Endodermal cell (in vitro differentiated cells): ENCODE measurements around the gene SYNE2. TPM values are rescaled to one million over a fixed set of nuclear protein-coding genes. Genes with fewer than 3 reads are reported as not detected.
"Not testable (repeated sequence)": the region's sequence is repeated elsewhere in the genome, so short reads cannot be mapped to it uniquely, and the experiment has no call there.

Source experiments
- DNase-seq: peaks from one replicate; pipeline ENCODE4 v3.0.0-alpha.2; 2017
- H3K27ac ChIP-seq: 2 replicates; pipeline ENCODE4 v1.5.1; 2013; ENCODE audit warnings: mild to moderate bottlenecking, low read depth, low read length, moderate library complexity
- H3K27me3 ChIP-seq: 2 replicates; pipeline ENCODE4 v1.6.1; 2013; ENCODE audit warnings: mild to moderate bottlenecking, low read length, moderate library complexity; ENCODE audit not compliant: insufficient read depth, control insufficient read depth, poor library complexity, severe bottlenecking
- H3K36me3 ChIP-seq: 2 replicates; pipeline ENCODE4 v1.7.0; 2013; ENCODE audit warnings: mild to moderate bottlenecking, low read length, moderate library complexity; ENCODE audit not compliant: control insufficient read depth, insufficient read depth
- H3K4me1 ChIP-seq: one replicate; pipeline ENCODE4 v1.7.0; 2013; ENCODE audit warnings: low read length; ENCODE audit not compliant: control insufficient read depth, insufficient read depth
- H3K4me3 ChIP-seq: 2 replicates; pipeline ENCODE4 v1.5.1; 2013; ENCODE audit warnings: mild to moderate bottlenecking, low read length, moderate library complexity
- H3K9ac ChIP-seq: 2 replicates; pipeline ENCODE4 v1.6.1; 2013; ENCODE audit warnings: mild to moderate bottlenecking, low read length, moderate library complexity; ENCODE audit not compliant: poor library complexity, severe bottlenecking; ENCODE audit errors: extremely low read depth
- H3K9me3 ChIP-seq: 2 replicates; pipeline ENCODE4 v1.6.1; 2013; ENCODE audit warnings: mild to moderate bottlenecking, low read length, moderate library complexity; ENCODE audit not compliant: control insufficient read depth
- H3K27ac Mint-ChIP-seq: 2 replicates; pipeline ENCODE4 v1.8.0; 2020; ENCODE audit warnings: mixed read lengths
- H3K27me3 Mint-ChIP-seq: 2 replicates; pipeline ENCODE4 v1.8.0; 2021; ENCODE audit warnings: mild to moderate bottlenecking, mixed read lengths; ENCODE audit not compliant: insufficient read depth
- H3K36me3 Mint-ChIP-seq: 2 replicates; pipeline ENCODE4 v1.8.0; 2020; ENCODE audit warnings: low read depth, mixed read lengths
- H3K4me1 Mint-ChIP-seq: 2 replicates; pipeline ENCODE4 v1.8.0; 2020; ENCODE audit warnings: mixed read lengths
- H3K4me3 Mint-ChIP-seq: 2 replicates; pipeline ENCODE4 v1.8.0; 2020; ENCODE audit warnings: mild to moderate bottlenecking, moderate library complexity, mixed read lengths
- H3K9me3 Mint-ChIP-seq: 2 replicates; pipeline ENCODE4 v1.8.0; 2020; ENCODE audit warnings: mild to moderate bottlenecking, mixed read lengths
- CTCF ChIP-seq: fragments of 200-600 bp; sonication (generic); conservative IDR thresholded peaks from 2 replicates; pipeline ENCODE4 v1.5.0; 2021; ENCODE audit warnings: antibody characterized with exemption, mild to moderate bottlenecking
- WGBS, 2 experiments: methylation state at CpG; one replicate each; pipeline versions ENCODE4 v1.1.5 to v1.1.7; 2013; ENCODE audit warnings: missing lambda C conversion rate in 2 of 2, mixed read lengths in 1 of 2; ENCODE audit not compliant: insufficient coverage in 1 of 2, insufficient read length in 1 of 2; 5-methylcytosine and 5-hydroxymethylcytosine counted together
- total RNA-seq, 2 donors: library from RNA; stranded (reverse); fragmentation: NEBNext Ultra II Directional in 1 of 2; extraction: Animal tissue kit (Norgen Biotek cat#: 25700) in 1 of 2; gene quantifications; 2 replicates in 1 of 2; 3 replicates in 1 of 2; pipeline ENCODE4 v1.2.1, GENCODE V29; 2021

The SYNE2 gene
- total RNA-seq, 2 donors from 2014 or later, result 65.8 to 70.0 TPM

GRCh38 chr14:63860146-63860545 is 7.3 kb downstream of the SYNE2 start:
- peak overlapping the region; percentile 52 for H3K27ac ChIP-seq
- WGBS, 2 experiments, result 0 to 23% methylated on average over 1 of the region's 1 CpG
- no peaks in the 10 kb centered on the region for H3K27me3 ChIP-seq
- no peak overlapping the region for H3K4me3 ChIP-seq
- Mint-ChIP-seq H3K4me1 (peaks cover 20% of the 10 kb centered on the region), H3K27ac (peak overlapping the region; percentile 42), H3K36me3 (no peaks in the 10 kb centered on the region), H3K9me3 (no peaks in the 10 kb centered on the region), H3K4me3 (no peak overlapping the region), H3K27me3 (no peaks in the 10 kb centered on the region)
- peaks cover under 1% of the 10 kb centered on the region for H3K4me1 ChIP-seq
- no peak overlapping the region for H3K9ac ChIP-seq
- DNase-seq, result no peak
- TF ChIP-seq CTCF, result no peak
- H3K36me3 ChIP-seq, result no peaks in the 10 kb centered on the region
- H3K9me3 ChIP-seq, result no peaks in the 10 kb centered on the region

GRCh38 chr14:63862163-63862562 is 9.4 kb downstream of the SYNE2 start:
- Mint-ChIP-seq H3K27me3 (no peaks in the 10 kb centered on the region), H3K4me3 (no peak overlapping the region), H3K4me1 (peaks cover 20% of the 10 kb centered on the region), H3K36me3 (no peaks in the 10 kb centered on the region), H3K27ac (no peak overlapping the region), H3K9me3 (no peaks in the 10 kb centered on the region)
- no peak for TF ChIP-seq CTCF
- no peaks in the 10 kb centered on the region for H3K9me3 ChIP-seq
- DNase-seq, result no peak
- H3K9ac ChIP-seq, result no peak overlapping the region
- no peak overlapping the region for H3K27ac ChIP-seq
- H3K27me3 ChIP-seq, result no peaks in the 10 kb centered on the region
- no peaks in the 10 kb centered on the region for H3K36me3 ChIP-seq
- 96 to 97% methylated on average over 7 to 8 of the region's 8 CpGs for WGBS, 2 experiments
- H3K4me3 ChIP-seq, result no peak overlapping the region
- H3K4me1 ChIP-seq, result no peaks in the 10 kb centered on the region

- no peaks in the 10 kb centered on the region for H3K36me3 Mint-ChIP-seq
- DNase-seq, result no peak
- peaks cover 20% of the 10 kb centered on the region for H3K4me1 Mint-ChIP-seq
- H3K27ac ChIP-seq, result no peak overlapping the region
- no peak overlapping the region for H3K4me3 ChIP-seq
- H3K27me3 Mint-ChIP-seq, result no peaks in the 10 kb centered on the region
- no peak overlapping the region for H3K9ac ChIP-seq
- H3K36me3 ChIP-seq, result no peaks in the 10 kb centered on the region
- H3K27me3 ChIP-seq, result no peaks in the 10 kb centered on the region
- 86 to 93% methylated on average over 3 to 6 of the region's 6 CpGs for WGBS, 2 experiments
- no peak overlapping the region for H3K27ac Mint-ChIP-seq
- no peaks in the 10 kb centered on the region for H3K9me3 Mint-ChIP-seq
- H3K4me3 Mint-ChIP-seq, result no peak overlapping the region
- H3K9me3 ChIP-seq, result no peaks in the 10 kb centered on the region
- H3K4me1 ChIP-seq, result no peaks in the 10 kb centered on the region
- no peak for TF ChIP-seq CTCF
Observed at GRCh38 chr14:63863004-63863403, 10.2 kb downstream of the SYNE2 start.

GRCh38 chr14:63864775-63865174 is 12.0 kb downstream of the SYNE2 start:
- H3K36me3 ChIP-seq, H3K36me3 Mint-ChIP-seq, H3K9me3 ChIP-seq, H3K27me3 ChIP-seq, H3K9me3 Mint-ChIP-seq, H3K4me3 ChIP-seq, H3K27ac ChIP-seq, H3K4me3 Mint-ChIP-seq, H3K4me1 ChIP-seq, H3K27me3 Mint-ChIP-seq, DNase-seq, H3K9ac ChIP-seq: not testable (repeated sequence)
- peaks cover 20% of the 10 kb centered on the region for H3K4me1 Mint-ChIP-seq
- H3K27ac Mint-ChIP-seq, result peak overlapping the region; percentile 86
- 80% methylated on average over 1 of the region's 2 CpGs; no CpG with 5 or more reads in 1 of the 2 experiments for WGBS, 2 experiments
